ENCODE data around the gene DGKI. TPM values are rescaled to one million over a fixed set of nuclear protein-coding genes. Genes with fewer than 3 reads are reported as not detected.

Gene DGKI
- total and polyA plus RNA-seq, 2 of the 13 experiments (the other 11 are each of a cell fraction or from before 2014, with no cell fraction given) = 0.09 to 0.17 TPM

GRCh38 chr7:137577184-137577583 is 269.6 kb downstream of the DGKI start (continued):
- TF ChIP-seq UBTF (CRISPR knock-in tag; IDR thresholded peaks at IDR 0.05) (no peak), ZNF598 (CRISPR knock-in tag; IDR thresholded peaks at IDR 0.05; ENCODE audit: borderline replicate concordance) (no peak), E2F1 (CRISPR knock-in tag; IDR thresholded peaks at IDR 0.05) (no peak), ZBTB7B (CRISPR knock-in tag; IDR thresholded peaks at IDR 0.05) (no peak), ZNF644 (CRISPR knock-in tag; IDR thresholded peaks at IDR 0.05; ENCODE audit: low read depth) (no peak), THAP11 (CRISPR knock-in tag; IDR thresholded peaks at IDR 0.05) (no peak)

- no peak for FAIRE-seq
- Histone ChIP-seq H3K9me3 (ENCODE audit: low read length) (no peaks in the 10 kb centered on the region), H2AFZ (ENCODE audit: low read length) (no peak overlapping the region), H3K4me3 (replicated peaks in 1 of 3; ENCODE audit: insufficient read depth in 1 of 3, low read depth in 2 of 3, low read length in 3 of 3) (no peak overlapping the region), H3K27me3 (ENCODE audit: control insufficient read depth in 1 of 2, insufficient read depth in 2 of 2, low read length in 2 of 2) (0 out of 5 replicates have a peak, but pooled peaks cover 0 to 2% of the 10 kb centered on the region in 2 experiments), H4K20me1 (ENCODE audit: insufficient read depth, low read length) (no peaks in the 10 kb centered on the region), H3K9ac (ENCODE audit: insufficient read depth, low read depth, low read length) (no peak overlapping the region), H3K4me1 (ENCODE audit: insufficient read depth, low read length) (no peaks in the 10 kb centered on the region), H3K4me2 (ENCODE audit: low read depth, low read length) (no peak overlapping the region), H3K79me2 (ENCODE audit: insufficient read depth, low read length) (no peaks in the 10 kb centered on the region), H3K36me3 (replicated peaks in 1 of 2; ENCODE audit: control insufficient read depth in 1 of 2, insufficient read depth in 2 of 2, low read length in 2 of 2) (no peaks in the 10 kb centered on the region), H3K27ac (ENCODE audit: extremely low read length, insufficient read depth, low read length) (no peak overlapping the region)
- intact Hi-C loops (cut with micrococcal nuclease; ENCODE audit: unreplicated experiment) = no loop called here
- ATAC-seq = no peak
- in situ Hi-C loops (cut with HindIII; ENCODE audit: extremely low pct_ligation_motif_present, low pct_unique_long_range_greater_than_20kb) = loop anchor here (10.0 kb wide), 1 partner anchor 412 kb away; no protein-coding TSS in a partner anchor
- no peak for DNase-seq (ENCODE audit: low spot score)
- ChIA-PET POLR2A (no interaction called here), CTCF (ENCODE audit: low intra/inter-chr PET ratio, low total read pairs) (no interaction called here)
- BruUV-seq (replicated peaks) = no TSS peak
- 44% methylated on average over 3 of the region's 3 CpGs for WGBS (ENCODE audit: low lambda C conversion rate)
- TF ChIP-seq ZMAT3 (CRISPR knock-in tag; conservative IDR thresholded peaks at IDR 0.05) (no peak), MTA1 (CRISPR knock-in tag; IDR thresholded peaks at IDR 0.05; ENCODE audit: borderline replicate concordance) (no peak), ZBED4 (CRISPR knock-in tag; IDR thresholded peaks at IDR 0.05; ENCODE audit: borderline replicate concordance) (no peak), ZNF432 (CRISPR knock-in tag; IDR thresholded peaks at IDR 0.05; ENCODE audit: borderline replicate concordance) (no peak), ZNF674 (CRISPR knock-in tag; IDR thresholded peaks at IDR 0.05; ENCODE audit: low read depth) (no peak), ZMYM4 (CRISPR knock-in tag; IDR thresholded peaks at IDR 0.05) (no peak), ZNF670 (CRISPR knock-in tag; IDR thresholded peaks at IDR 0.05; ENCODE audit: borderline replicate concordance) (no peak), TAF15 (IDR thresholded peaks at IDR 0.05; ENCODE audit: low read depth, low read length, poor library complexity, severe bottlenecking) (no peak), TFAP4 (IDR thresholded peaks at IDR 0.05; ENCODE audit: borderline replicate concordance, low read depth) (no peak), CBX2 (IDR thresholded peaks at IDR 0.05; ENCODE audit: low read depth, low read length) (no peak), CBX2 (CRISPR knock-in tag; IDR thresholded peaks at IDR 0.05; ENCODE audit: low read depth) (no peak)
Measured at GRCh38 chr7:137576481-137576880, 270.3 kb downstream of the DGKI start.
